Measurements from ENCODE around the gene FBXL14.

Gene FBXL14, protein sequence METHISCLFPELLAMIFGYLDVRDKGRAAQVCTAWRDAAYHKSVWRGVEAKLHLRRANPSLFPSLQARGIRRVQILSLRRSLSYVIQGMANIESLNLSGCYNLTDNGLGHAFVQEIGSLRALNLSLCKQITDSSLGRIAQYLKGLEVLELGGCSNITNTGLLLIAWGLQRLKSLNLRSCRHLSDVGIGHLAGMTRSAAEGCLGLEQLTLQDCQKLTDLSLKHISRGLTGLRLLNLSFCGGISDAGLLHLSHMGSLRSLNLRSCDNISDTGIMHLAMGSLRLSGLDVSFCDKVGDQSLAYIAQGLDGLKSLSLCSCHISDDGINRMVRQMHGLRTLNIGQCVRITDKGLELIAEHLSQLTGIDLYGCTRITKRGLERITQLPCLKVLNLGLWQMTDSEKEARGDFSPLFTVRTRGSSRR

DNA sequence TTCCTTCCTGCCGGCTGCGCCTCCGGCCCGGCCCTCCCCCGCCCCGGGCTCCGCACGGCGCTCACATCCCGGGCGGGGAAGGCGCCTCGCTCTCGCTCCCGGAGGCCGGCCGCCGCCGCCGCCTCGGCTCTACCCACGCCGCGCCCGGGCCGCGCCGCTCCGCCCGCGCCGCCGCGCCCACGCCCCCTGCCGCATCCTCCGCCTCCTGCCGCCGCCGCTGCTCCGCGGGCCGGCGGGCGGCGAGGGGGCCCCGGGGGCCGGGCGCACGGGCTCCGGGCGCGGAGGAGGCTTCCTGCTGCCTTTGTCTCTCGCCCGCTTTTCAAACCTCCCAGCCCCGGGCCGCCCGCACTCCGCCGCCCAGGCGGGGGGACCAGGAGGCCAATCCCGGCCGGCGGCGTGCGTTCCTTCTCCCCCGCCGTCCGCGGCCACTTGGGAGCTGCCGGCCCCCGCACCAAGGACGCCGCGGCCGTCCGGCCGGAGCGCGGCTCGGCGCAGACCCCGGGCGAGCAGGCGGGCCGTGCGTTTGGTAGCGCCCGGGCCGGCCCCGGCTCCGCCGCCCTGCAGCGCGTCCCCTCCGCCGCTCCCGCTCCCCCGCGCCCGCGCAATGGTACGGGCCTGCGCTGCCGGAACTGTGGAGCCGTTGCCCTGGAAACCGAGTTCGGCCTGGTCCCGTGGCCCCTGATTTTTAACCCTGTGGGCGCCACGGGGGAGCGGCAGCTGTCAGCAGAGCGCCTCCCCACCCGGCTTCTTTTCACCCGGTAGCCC is at the start of gene FBXL14:
FBXL14 (minus strand) TSS at position 321 of the 765 bp plus-strand sequence. CDS start 515 bp downstream, outside the sequence.
- peak; percentile 71 for DNase-seq

GRCh38 chr12:1643905-1644533 is 49.6 kb upstream of the FBXL14 start:
- DNase-seq, result no peak

- no peak for DNase-seq
These were observed 48.7 kb upstream of the FBXL14 start for GRCh38 chr12:1643043-1643442.

DNA sequence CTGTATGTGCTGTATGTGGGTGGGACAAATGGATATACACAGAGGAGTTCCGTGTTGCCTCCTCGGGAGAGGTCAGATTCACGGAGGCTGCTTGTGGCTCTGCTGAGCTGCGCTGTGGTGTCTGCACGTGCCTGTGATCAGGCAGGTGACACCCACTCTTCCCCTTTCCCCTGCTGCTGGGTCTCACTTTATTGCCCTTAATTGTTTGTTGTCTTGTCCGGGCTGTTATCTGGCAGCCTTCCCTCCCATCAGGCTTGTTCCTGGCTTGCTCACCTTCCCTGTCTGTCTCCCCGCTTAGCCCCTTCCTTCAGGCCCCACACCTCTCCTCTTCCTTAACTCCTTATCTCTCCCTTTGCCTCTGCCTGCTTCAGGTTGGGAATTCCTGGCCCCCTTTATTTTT is 48.1 kb upstream of the FBXL14 start:
- no peak for DNase-seq

DNA sequence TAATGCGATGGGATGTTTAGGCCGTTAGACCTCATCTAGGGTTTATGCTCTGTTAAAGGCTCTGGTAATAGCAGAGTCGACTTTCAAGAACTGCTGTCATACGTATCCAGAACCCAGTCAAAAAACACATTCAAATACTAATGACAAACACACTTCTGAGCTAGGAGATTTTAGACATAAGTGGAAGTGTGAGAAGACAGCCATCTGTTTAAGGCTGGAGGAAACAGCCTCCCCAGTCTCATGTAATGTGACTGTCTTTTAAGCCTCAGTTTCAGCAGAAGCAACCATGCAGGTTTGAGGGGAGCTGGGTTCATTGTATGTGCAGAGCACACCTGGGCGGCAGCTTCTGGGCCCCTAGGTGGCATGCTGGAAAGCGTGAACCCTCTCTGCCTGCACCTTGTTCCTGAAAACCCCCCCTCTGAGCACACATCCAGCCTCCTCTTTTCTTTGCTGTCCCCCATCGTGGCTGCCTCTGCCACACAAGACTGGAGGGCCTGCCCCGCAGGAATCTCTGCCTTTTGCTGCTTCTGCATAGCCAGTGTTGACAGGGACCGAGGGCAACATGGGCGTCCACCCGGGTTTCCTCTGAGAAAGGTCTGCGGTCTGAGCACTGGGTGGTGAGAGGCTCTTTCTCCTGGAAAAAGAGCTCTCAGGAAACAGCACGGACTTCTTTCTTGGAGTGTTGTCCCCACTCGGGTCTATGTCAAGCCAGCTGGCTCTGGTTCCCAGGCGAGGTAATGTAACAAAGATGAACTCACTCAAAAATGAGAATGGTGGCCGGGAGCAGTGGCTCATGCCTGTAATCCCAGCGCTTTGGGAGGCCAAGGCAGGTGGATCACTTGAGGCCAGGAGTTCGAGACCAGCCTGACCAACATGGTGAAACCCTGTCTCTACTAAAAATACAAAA is 46.2 kb upstream of the FBXL14 start:
- no peak for DNase-seq

DNA sequence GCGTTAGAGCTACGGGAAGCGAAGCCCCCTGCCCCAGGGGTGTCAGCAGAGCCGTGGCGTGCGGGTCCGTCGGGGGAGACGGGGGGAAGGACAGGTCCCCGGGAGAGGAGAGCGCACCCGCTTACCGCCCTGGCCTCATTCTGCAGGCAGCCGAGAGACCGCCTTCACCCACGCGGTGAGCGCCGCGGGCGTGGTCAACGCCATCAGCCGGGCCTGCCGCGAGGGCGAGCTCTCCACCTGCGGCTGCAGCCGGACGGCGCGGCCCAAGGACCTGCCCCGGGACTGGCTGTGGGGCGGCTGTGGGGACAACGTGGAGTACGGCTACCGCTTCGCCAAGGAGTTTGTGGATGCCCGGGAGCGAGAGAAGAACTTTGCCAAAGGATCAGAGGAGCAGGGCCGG is 45.2 kb upstream of the FBXL14 start:
- no peak for DNase-seq

- no peak for DNase-seq
These were observed 43.8 kb upstream of the FBXL14 start for GRCh38 chr12:1638203-1638602.

- no peak for DNase-seq
These were observed 41.1 kb upstream of the FBXL14 start for GRCh38 chr12:1635301-1636095.

- DNase-seq, result peak; percentile 10
These were observed 40.3 kb upstream of the FBXL14 start for GRCh38 chr12:1634590-1635191.

GRCh38 chr12:1634149-1634548 is 39.8 kb upstream of the FBXL14 start:
- no peak for DNase-seq

- no peak for DNase-seq
These were observed 39.1 kb upstream of the FBXL14 start for GRCh38 chr12:1633459-1633858.

- no peak for DNase-seq
These were observed 38.3 kb upstream of the FBXL14 start for GRCh38 chr12:1632702-1633101.

- DNase-seq, result no peak
These were observed 36.6 kb upstream of the FBXL14 start for GRCh38 chr12:1630827-1631591.

- DNase-seq, result no peak
These were observed 35.9 kb upstream of the FBXL14 start for GRCh38 chr12:1630133-1630826.

GRCh38 chr12:1629338-1630132 is 35.2 kb upstream of the FBXL14 start:
- no peak for DNase-seq

DNA sequence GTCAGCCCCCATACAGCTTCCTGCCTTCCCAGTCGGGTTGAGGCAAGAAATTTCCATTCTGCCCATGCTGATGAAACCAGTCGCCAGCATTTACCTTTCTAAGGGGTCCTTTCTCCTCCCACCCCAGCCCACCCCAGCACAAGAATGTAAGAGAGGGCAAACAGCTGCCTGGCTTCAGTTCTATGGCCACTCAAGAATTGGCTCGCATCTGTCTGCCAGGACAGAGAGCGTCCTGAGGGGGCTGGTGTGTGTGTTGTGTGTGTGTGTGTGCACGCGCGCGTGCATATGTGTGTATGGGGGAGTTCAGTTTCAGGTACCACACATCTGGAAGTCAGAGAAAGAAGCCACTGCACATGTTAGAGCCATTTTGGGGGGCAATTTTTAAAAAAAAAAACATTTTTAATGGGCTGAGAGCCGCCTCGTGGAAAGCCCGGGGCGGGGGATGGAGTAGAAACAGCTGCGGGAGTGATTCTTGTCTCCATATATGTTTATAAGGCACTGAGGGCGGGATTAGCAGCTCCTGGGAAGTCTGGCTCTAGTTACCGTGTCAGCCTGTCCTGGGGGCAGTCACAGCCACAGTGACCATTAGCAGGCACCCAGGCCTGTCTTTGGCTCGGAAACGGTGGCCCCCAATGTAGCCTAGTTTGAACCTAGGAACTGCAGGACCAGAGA is 34.4 kb upstream of the FBXL14 start, which contains the start of gene WNT5B:
WNT5B (plus strand) TSS at position 566 of the 672 bp plus-strand sequence. CDS start 2,124 bp downstream, outside the sequence.
- DNase-seq, result no peak

DNA sequence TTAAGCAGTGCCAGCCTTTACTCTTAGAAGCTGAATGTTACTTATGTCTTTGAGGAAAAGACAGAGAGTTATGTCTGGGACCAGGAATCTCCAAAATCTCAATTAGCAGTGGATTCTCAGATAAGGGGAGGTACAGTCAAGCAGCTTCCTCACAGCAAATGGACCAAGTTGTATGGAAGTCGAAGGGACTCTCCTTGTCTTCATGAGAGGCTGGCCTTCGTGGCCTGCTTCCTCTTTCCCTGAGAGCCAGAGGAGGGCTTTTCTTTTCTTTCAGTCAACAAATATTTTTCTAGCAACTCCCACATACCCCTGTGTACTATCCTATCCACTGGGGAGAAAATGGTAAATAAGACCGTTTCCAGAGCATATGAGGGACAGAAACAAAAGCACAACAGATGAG is 28.0 kb upstream of the FBXL14 start:
- no peak for DNase-seq

DNA sequence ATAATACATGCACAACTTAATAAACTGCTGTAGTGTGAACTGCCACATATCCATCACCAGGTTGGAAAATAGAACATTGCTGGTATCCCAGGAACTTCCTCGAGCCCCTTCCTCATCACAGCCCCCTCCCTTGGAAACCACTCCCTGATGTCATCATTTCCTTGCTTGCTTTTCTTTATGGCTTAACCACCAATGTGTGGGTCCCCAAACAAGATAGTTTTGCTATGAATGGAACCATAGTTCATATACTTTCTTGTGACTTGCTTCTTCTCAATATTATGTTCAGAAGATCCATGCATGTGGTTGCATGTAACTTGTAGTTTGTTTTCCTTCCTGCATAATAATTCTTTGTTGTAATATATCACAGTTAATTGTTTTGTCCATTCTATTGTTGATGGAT is 25.7 kb upstream of the FBXL14 start:
- DNase-seq, result no peak

Data from GOT3 (cell line).